OCI-LY3 (cell line): ENCODE measurements around the gene MPND.
A peak's percentile ranks its signal among the peaks of the same experiment; 100 is the strongest.

Experiments used
- H2AFZ ChIP-seq: fragments of 200-600, 300-600 bp; shearing (Covaris generic); 2 replicates; pipeline ENCODE4 v1.6.0; 2014; ENCODE audit warnings: antibody characterized with exemption, low read depth, low read length
- H3K27ac ChIP-seq: fragments of 200-600, 300-600 bp; sonication (generic); 2 replicates; pipeline ENCODE4 v1.5.1; 2014; ENCODE audit warnings: mild to moderate bottlenecking, low read length, moderate library complexity, mixed read lengths
- H3K27me3 ChIP-seq: fragments of 200-600, 300-600 bp; sonication (generic); 2 replicates; pipeline ENCODE4 v1.6.1; 2014; ENCODE audit warnings: low read depth, low read length, mixed read lengths
- H3K36me3 ChIP-seq: fragments of 200-600, 300-600 bp; sonication (generic); replicated peaks from 2 replicates; pipeline ENCODE3; 2014; ENCODE audit warnings: low read depth, low read length, mixed read lengths
- H3K4me1 ChIP-seq: fragments of 300-600, 200-600 bp; sonication (generic); 2 replicates; pipeline ENCODE4 v1.6.1; 2014; ENCODE audit warnings: low read length, mixed read lengths
- H3K4me2 ChIP-seq: fragments of 200-600, 300-600 bp; sonication (generic); 2 replicates; pipeline ENCODE4 v1.6.1; 2014; ENCODE audit warnings: low read length, mixed read lengths
- H3K4me3 ChIP-seq: fragments of 300-600, 200-600 bp; sonication (generic); 2 replicates; pipeline ENCODE4 v1.5.1; 2014; ENCODE audit warnings: antibody characterized with exemption, mild to moderate bottlenecking, low read length, moderate library complexity
- H3K79me2 ChIP-seq: fragments of 300-600, 200-600 bp; shearing (Covaris generic); 2 replicates; pipeline ENCODE4 v1.6.1; 2014; ENCODE audit warnings: mild to moderate bottlenecking, low read length, mixed read lengths
- H3K9ac ChIP-seq: fragments of 300-600, 200-600 bp; shearing (Covaris generic); 2 replicates; pipeline ENCODE4 v1.6.0; 2014; ENCODE audit warnings: mild to moderate bottlenecking, low read length, moderate library complexity
- H3K9me3 ChIP-seq: fragments of 200-600, 300-600 bp; shearing (Covaris generic); 2 replicates; pipeline ENCODE4 v1.6.1; 2014; ENCODE audit warnings: low read length, mixed read lengths; ENCODE audit not compliant: insufficient read depth
- H4K20me1 ChIP-seq: fragments of 200-600, 300-600 bp; sonication (generic); 2 replicates; pipeline ENCODE4 v1.6.1; 2016; ENCODE audit warnings: low read length, mixed read lengths; ENCODE audit not compliant: insufficient read depth
- CTCF ChIP-seq: fragments of 200-600, 300-600 bp; sonication (generic); IDR thresholded peaks from 2 replicates; pipeline ENCODE4 v1.5.1; 2014; ENCODE audit warnings: antibody characterized with exemption, low read length, low read depth
- EZH2phosphoT487 ChIP-seq: fragments of 200-600 bp; shearing (Covaris generic); IDR thresholded peaks from 2 replicates; pipeline ENCODE4 v1.6.1; 2018; ENCODE audit warnings: antibody characterized with exemption, mixed run types, low read depth

Gene MPND

GRCh38 chr19:4371247-4372164 lies 28.1 kb downstream of the MPND start:
- H3K79me2 ChIP-seq: peaks cover 78% of the 10 kb centered on the region
- peaks cover 4% of the 10 kb centered on the region for H3K36me3 ChIP-seq
- TF ChIP-seq CTCF: no peak
- H2AFZ ChIP-seq: no peak overlapping the region
- H3K4me3 ChIP-seq: no peak overlapping the region
- H4K20me1 ChIP-seq: peaks cover 43% of the 10 kb centered on the region
- H3K27me3 ChIP-seq: no peaks in the 10 kb centered on the region
- H3K9me3 ChIP-seq: no peaks in the 10 kb centered on the region
- H3K9ac ChIP-seq: no peak overlapping the region; the same call in 1 of the 2 replicates
- H3K4me2 ChIP-seq: peak overlapping the region; percentile 100
- no peak overlapping the region for H3K27ac ChIP-seq
- H3K4me1 ChIP-seq: peaks cover 59% of the 10 kb centered on the region

DNA sequence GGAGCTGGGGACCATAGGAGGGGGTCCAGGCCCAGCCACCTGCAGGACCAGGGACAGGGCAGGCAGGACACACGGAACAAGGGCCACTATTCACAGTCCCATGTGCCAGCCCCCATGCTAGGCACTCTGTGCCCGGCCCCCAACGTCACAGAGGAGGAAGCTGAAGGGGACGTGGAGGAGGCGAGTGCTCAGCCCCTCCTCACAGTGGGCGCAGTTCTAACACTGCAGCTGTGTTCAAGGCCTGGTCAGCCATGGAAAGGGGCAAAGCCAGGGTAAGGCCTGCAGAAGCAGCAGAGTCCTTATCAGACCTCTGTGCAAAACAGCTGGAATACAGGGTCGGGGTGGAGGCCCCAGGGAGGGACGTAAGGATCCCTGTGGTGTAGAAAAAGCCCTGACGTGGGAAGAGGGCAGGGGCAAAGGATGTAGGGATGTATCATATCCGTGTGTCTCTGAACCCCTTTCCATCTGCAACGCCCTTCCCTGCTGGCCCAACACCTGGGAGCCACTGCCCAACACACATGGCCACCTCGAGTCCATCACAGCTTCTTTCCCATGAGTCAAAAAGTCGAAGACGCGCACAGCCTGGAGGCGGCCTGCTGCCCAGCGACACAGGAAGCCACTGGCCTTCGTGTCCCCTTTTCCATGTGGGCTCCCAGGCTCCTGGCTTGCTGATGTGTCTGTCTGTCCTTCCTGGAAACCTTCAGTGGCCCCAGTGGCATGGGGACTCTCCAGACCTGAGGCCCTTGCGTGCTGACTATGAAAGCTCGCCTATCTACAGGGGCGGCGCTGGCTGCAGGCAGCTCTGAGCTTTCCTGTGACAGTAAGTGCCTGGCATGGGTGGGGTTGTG lies 29.0 kb downstream of the MPND start:
- H3K4me2 ChIP-seq: no peak overlapping the region
- H3K36me3 ChIP-seq: peaks cover 4% of the 10 kb centered on the region
- H4K20me1 ChIP-seq: peaks cover 52% of the 10 kb centered on the region
- H3K9ac ChIP-seq: no peak overlapping the region
- H3K4me1 ChIP-seq: peaks cover 66% of the 10 kb centered on the region
- no peaks in the 10 kb centered on the region for H3K27me3 ChIP-seq
- TF ChIP-seq CTCF (no peak), EZH2phosphoT487 (no peak)
- no peak overlapping the region for H3K4me3 ChIP-seq
- H3K79me2 ChIP-seq: peaks cover 87% of the 10 kb centered on the region
- no peak overlapping the region for H3K27ac ChIP-seq
- no peaks in the 10 kb centered on the region for H3K9me3 ChIP-seq
- H2AFZ ChIP-seq: no peak overlapping the region

GRCh38 chr19:4373013-4373367 lies 29.6 kb downstream of the MPND start:
- Histone ChIP-seq H3K4me2 (no peak overlapping the region), H3K27me3 (no peaks in the 10 kb centered on the region), H3K4me1 (peaks cover 66% of the 10 kb centered on the region), H3K36me3 (peaks cover 4% of the 10 kb centered on the region), H3K9me3 (no peaks in the 10 kb centered on the region), H3K4me3 (no peak overlapping the region), H3K27ac (no peak overlapping the region), H2AFZ (no peak overlapping the region), H3K9ac (no peak overlapping the region), H4K20me1 (peaks cover 58% of the 10 kb centered on the region), H3K79me2 (peaks cover 93% of the 10 kb centered on the region)
- TF ChIP-seq CTCF (no peak), EZH2phosphoT487 (no peak)
